ENCODE measurements around the gene DMAP1. TPM values are rescaled to one million over a fixed set of nuclear protein-coding genes. Genes with fewer than 3 reads are reported as not detected.

The DMAP1 gene
- total and polyA plus RNA-seq, 2 of the 8 experiments (the other 6 are each of a cell fraction or from before 2014, with no cell fraction given), result 36.4 to 42.4 TPM

DNA sequence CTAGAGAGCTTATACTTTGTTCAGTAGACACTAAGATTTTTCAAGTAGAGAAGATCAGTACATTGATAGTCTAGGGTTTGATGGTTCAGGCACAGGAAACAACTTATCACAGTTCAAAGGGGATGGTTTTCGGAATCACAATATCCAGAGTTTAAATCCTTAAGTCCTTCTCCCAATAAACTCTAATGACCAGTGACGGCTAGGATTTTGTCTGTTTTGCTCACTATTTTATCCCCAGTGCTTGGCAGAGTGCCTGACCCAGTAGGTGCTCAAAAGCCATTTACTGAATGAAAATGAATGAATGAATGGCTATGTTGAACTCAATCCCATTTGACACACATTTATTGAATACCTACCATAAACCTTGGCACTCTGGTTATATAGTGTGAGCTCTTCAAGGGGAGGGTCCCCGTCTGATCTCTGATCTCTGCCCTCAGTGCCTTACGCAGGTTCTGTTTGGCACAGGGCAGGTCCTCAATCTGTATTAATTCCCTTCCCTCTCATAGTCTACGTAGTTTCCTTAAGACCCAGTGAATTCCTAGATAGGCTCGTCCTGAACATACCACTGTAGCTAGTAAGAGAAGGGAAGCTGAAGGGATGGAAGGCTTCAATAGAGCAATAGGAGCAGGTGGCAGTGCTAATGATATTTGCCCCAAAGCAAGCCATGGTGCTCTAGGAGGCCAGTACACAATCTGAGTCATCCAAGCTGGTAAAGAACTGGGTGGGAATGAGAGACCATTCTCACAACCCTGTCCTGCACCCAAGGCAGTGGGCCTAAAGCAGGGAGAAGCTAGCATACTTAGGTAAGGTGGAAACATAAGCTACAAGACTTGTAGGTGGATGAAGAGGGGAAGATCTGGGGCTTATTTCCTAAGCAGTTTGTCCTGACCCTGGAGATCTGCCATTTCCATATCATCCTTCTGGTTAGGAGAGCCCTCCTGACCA, 53.4 kb downstream of the DMAP1 start (continued):
- TF ChIP-seq PHF8 (conservative IDR thresholded peaks at IDR 0.05; ENCODE audit: low read depth, low read length), result no peak

Measured in H1 (cell line).